Loucy (cell line): ENCODE results near the gene DNM3.

Experiments used
- CTCF ChIP-seq: fragments of 200-600 bp; sonication (generic); conservative IDR thresholded peaks from 2 replicates; pipeline ENCODE4 v1.5.1; 2014; ENCODE audit warnings: mild to moderate bottlenecking, antibody characterized with exemption, low read length
- EZH2phosphoT487 ChIP-seq: fragments of 200-600 bp; IDR thresholded peaks from 2 replicates; pipeline ENCODE4 v1.6.1; 2018; ENCODE audit warnings: antibody characterized with exemption, mild to moderate bottlenecking, moderate library complexity, borderline replicate concordance

GRCh38 chr1:172391976-172392375 is 550.7 kb downstream of the DNM3 start:
- TF ChIP-seq CTCF (no peak), EZH2phosphoT487 (no peak)
